ENCODE data around the gene RPL31. TPM values are rescaled to one million over a fixed set of nuclear protein-coding genes. Genes with fewer than 3 reads are reported as not detected.

The RPL31 gene
- total RNA-seq, 1 donor from 2014 or later = 2,596 TPM

DNA sequence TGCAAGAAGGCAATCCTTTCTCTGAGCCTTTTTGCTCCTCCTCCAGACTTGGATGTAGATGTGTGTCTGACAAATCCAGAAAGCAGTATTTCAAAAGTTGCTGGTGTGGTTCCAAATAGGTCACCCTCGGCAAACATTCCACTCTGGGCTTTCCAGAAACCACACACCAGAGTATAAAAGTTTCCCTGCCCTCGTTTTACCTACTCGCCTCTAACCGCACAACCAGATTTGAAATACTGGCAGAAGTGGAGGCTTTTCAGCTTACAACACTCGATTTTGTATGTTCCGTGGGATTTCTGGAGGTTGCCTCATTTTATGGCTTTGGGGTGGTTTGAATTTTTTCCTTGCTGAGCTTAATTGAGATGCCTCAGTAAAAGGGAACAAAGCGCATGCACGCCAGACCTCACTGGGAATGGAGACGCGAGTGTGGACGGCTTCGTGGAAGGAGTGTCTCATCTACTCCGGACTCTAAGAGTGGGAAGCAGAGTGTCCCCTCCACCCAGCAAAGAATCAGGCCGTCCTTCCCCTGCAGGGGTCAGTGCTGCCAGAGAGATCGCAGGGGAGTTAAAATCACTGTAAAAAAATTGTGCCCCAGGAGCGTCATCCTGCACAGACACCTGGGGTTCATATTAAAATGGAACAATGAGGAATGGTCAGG is 44.0 kb upstream of the RPL31 start:
- no peak overlapping the region for H3K4me2 ChIP-seq
- no peaks in the 10 kb centered on the region for H3K9me3 Mint-ChIP-seq

DNA sequence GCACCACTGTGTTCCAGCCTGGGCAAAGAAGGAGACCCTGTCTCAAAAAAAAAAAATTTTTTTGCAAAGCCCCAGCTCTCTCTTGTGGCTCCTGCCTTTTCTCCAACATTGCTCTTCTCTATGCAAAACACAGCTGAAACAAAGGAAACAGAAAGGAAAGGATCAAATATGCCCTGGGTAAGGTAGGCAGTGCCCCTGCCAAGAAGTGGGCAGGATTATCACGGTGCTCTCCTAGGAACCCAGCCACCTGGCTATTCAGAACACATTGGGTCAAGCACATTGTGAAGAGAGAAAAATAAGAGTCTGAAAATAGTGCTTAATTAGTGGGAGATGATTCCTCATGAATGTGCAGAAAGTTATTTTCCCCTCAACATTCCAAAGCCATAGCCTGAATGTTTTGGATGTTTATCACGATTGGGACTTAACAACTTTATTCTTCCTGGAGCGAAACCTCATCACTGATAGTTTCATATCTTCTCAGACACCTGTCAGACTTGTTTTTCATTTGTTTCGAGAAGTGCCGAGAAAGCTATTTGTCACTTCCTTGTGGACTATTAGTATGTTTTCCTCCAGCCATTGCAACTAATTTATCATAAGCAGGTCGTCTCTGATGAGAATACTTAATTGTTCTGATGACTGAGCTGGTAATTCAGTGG is 42.7 kb upstream of the RPL31 start:
- no peak overlapping the region for H2AFZ ChIP-seq (replicated peaks)
- peaks cover 5% of the 10 kb centered on the region for H3K4me1 Mint-ChIP-seq
- no peak overlapping the region for H3K4me2 ChIP-seq
- no peaks in the 10 kb centered on the region for H3F3A ChIP-seq (ENCODE audit: low read depth)
- H3K27me3 Mint-ChIP-seq (ENCODE audit: insufficient read depth, low read depth) = peaks cover 3% of the 10 kb centered on the region
- TF ChIP-seq EZH2phosphoT487 (IDR thresholded peaks at IDR 0.05) = no peak
- TF ChIP-seq, protein P1, sequence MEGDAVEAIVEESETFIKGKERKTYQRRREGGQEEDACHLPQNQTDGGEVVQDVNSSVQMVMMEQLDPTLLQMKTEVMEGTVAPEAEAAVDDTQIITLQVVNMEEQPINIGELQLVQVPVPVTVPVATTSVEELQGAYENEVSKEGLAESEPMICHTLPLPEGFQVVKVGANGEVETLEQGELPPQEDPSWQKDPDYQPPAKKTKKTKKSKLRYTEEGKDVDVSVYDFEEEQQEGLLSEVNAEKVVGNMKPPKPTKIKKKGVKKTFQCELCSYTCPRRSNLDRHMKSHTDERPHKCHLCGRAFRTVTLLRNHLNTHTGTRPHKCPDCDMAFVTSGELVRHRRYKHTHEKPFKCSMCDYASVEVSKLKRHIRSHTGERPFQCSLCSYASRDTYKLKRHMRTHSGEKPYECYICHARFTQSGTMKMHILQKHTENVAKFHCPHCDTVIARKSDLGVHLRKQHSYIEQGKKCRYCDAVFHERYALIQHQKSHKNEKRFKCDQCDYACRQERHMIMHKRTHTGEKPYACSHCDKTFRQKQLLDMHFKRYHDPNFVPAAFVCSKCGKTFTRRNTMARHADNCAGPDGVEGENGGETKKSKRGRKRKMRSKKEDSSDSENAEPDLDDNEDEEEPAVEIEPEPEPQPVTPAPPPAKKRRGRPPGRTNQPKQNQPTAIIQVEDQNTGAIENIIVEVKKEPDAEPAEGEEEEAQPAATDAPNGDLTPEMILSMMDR (IDR thresholded peaks at IDR 0.05) = no peak
- no peaks in the 10 kb centered on the region for H3K27me3 ChIP-seq
- no peaks in the 10 kb centered on the region for H4K20me1 ChIP-seq (ENCODE audit: low read depth)
- H3K27ac ChIP-seq = no peak overlapping the region
- no peaks in the 10 kb centered on the region for H3K9me3 ChIP-seq (ENCODE audit: low read depth)
- no peaks in the 10 kb centered on the region for H3K36me3 ChIP-seq
- H3K36me3 Mint-ChIP-seq = no peaks in the 10 kb centered on the region
- no peak for DNase-seq (ENCODE audit: low spot score)
- H3K9me3 Mint-ChIP-seq = no peaks in the 10 kb centered on the region
- H3K9ac ChIP-seq = no peak overlapping the region
- H3K27ac Mint-ChIP-seq = no peak overlapping the region
- H3K4me1 ChIP-seq = no peaks in the 10 kb centered on the region
- no peak overlapping the region for H3K4me3 ChIP-seq
- H3K79me2 ChIP-seq (ENCODE audit: low read depth) = no peaks in the 10 kb centered on the region
- H3K4me3 Mint-ChIP-seq = no peak overlapping the region

More for the DNA sequence above, 44.0 kb upstream of the RPL31 start:
- Mint-ChIP-seq H3K4me1 (peaks cover 5% of the 10 kb centered on the region), H3K4me3 (no peak overlapping the region), H3K27ac (no peak overlapping the region), H3K36me3 (no peaks in the 10 kb centered on the region), H3K27me3 (ENCODE audit: insufficient read depth, low read depth) (peaks cover 3% of the 10 kb centered on the region)
- no peaks in the 10 kb centered on the region for H3F3A ChIP-seq (ENCODE audit: low read depth)
- TF ChIP-seq, protein P1 (IDR thresholded peaks at IDR 0.05) = no peak
- TF ChIP-seq EZH2phosphoT487 (IDR thresholded peaks at IDR 0.05) = no peak
- no peak for TF ChIP-seq EZH2 (IDR thresholded peaks at IDR 0.05)
- H3K27ac ChIP-seq = no peak overlapping the region
- H3K4me1 ChIP-seq = no peaks in the 10 kb centered on the region
- no peak for DNase-seq (ENCODE audit: low spot score)
- no peak overlapping the region for H3K4me3 ChIP-seq
- no peaks in the 10 kb centered on the region for H3K79me2 ChIP-seq (ENCODE audit: low read depth)
- H3K27me3 ChIP-seq = no peaks in the 10 kb centered on the region
- no peaks in the 10 kb centered on the region for H3K9me3 ChIP-seq (ENCODE audit: low read depth)
- no peak overlapping the region for H3K9ac ChIP-seq
- H4K20me1 ChIP-seq (ENCODE audit: low read depth) = no peaks in the 10 kb centered on the region
- H3K36me3 ChIP-seq = no peaks in the 10 kb centered on the region
- H2AFZ ChIP-seq (replicated peaks) = no peak overlapping the region

DNA sequence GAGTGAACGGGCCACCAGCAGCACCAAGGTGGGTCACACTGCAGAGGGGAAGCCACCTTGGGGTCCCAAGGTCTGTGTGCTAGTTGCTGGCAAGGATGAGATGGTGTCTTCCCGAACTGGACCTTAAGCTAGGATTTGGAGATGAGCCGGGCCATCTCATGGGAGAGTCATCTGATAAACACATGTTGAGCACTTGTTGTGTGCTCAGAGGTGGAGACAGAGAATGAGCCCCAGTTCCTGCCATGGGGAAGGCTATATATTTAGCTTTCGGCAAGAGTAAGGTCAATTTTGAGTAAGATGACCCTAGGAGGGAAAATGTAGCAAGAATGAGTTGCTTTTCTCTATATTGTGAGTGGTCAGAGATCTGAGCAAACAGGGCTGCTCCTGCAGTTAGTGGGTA is 41.4 kb upstream of the RPL31 start:
- Mint-ChIP-seq H3K9me3 (no peaks in the 10 kb centered on the region), H3K27ac (no peak overlapping the region), H3K36me3 (no peaks in the 10 kb centered on the region), H3K4me1 (peaks cover 5% of the 10 kb centered on the region), H3K4me3 (no peak overlapping the region), H3K27me3 (ENCODE audit: insufficient read depth, low read depth) (peaks cover 3% of the 10 kb centered on the region)
- no peaks in the 10 kb centered on the region for H3K36me3 ChIP-seq
- H2AFZ ChIP-seq (replicated peaks) = no peak overlapping the region
- H3K79me2 ChIP-seq (ENCODE audit: low read depth) = no peaks in the 10 kb centered on the region
- H4K20me1 ChIP-seq (ENCODE audit: low read depth) = no peaks in the 10 kb centered on the region
- H3K9ac ChIP-seq = no peak overlapping the region
- DNase-seq (ENCODE audit: low spot score) = no peak
- TF ChIP-seq EZH2phosphoT487 (IDR thresholded peaks at IDR 0.05) = no peak
- TF ChIP-seq EZH2 (IDR thresholded peaks at IDR 0.05) = no peak
- TF ChIP-seq, protein P1 (IDR thresholded peaks at IDR 0.05) = no peak
- no peaks in the 10 kb centered on the region for H3K4me1 ChIP-seq
- no peak overlapping the region for H3K4me3 ChIP-seq
- no peak overlapping the region for H3K4me2 ChIP-seq
- no peaks in the 10 kb centered on the region for H3K9me3 ChIP-seq (ENCODE audit: low read depth)
- no peaks in the 10 kb centered on the region for H3F3A ChIP-seq (ENCODE audit: low read depth)
- H3K27ac ChIP-seq = no peak overlapping the region
- no peaks in the 10 kb centered on the region for H3K27me3 ChIP-seq

Measured in neural progenitor cell (in vitro differentiated cells).